NCI-H526 (cell line): ENCODE data around the gene HLA-A.

Experiments
- DNase-seq, 2 experiments: peaks; one replicate each; lab custom pipeline; 2025; lab: John Stamatoyannopoulos, UW

The HLA-A gene

DNA sequence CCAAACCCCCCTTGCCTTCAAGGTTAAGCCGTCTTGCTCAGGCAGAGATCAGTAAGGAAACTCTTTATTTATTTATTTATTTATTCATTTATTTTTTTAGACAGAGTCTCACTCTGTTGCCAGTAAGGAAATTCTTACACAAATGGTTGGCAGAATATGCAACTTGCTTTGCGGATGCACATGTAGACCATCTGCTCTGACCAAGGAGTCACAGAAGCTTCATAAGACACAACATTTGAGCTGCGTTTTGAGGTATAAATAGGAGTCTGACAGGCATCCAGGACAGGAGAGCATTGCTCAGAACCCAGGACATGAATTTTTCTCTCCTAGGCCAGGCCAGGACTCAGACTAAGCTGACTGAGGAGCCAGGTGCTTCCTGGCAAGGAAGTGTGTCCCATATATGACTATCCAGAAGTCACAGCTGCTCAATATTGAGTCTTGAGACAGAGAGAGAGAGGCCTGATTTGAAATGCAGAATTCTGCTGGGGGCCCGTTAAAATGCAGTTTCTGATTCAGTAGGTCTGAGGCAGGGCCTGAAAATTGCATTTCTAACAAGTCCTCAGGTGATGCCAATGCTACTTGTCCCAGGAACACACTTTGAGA, 43.9 kb downstream of the HLA-A start:
- DNase-seq, result no peak

DNA sequence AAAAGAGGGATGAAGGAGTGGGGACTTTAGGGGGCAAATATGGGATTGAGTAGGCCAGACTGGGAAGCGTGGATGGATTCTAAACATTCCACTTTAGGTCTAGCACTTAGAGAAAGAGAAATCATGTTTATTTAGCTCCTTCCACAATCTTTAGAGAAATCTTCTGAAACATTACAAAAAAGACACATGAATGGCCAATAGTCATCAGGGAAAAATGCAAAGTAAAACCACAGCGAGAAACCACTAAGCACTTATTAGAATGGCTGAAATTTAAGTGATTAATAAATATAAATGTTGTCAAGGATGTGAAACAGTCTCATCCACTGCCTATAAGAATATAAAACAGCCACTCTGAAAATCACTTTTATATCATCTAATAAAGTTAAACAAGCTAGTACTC, 46.9 kb downstream of the HLA-A start:
- DNase-seq, result no peak

DNA sequence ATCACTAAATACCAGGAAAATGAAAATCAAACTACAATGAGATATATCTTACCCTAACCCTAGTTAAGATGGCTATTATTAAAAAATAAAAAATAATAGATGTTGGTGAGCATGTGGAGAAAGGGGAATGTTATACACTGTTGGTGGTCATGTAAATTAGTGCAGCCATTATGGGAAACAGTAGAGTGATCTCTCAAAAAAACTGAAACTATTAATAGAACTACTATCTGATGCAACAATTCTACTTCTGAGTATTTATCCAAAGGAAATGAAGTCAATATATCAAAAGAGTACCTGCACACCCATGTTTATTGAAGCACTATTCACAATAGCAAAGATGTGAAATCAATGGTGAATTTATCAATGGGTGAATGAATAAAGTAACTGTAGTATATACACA, 48.6 kb downstream of the HLA-A start:
- no peak for DNase-seq

DNA sequence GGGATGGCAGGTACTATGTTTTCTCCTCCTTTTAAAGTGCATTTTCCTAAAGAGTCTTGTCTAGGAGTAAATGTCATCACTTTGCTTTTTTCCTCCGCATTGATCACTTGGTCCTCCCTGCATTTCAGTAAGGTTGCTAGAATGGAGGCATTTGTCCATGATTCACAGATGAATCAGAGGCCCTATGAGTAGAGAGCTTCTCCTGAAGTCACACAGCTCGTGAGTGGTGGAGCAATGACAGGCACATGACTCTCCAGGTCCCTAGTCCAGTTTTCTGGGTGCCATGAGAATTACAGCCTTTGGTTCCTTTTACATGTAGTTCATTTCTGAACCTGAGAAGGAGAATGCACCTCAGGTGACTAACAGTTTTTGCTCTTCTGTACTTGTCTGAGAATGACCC, 50.5 kb downstream of the HLA-A start:
- DNase-seq, result no peak

DNA sequence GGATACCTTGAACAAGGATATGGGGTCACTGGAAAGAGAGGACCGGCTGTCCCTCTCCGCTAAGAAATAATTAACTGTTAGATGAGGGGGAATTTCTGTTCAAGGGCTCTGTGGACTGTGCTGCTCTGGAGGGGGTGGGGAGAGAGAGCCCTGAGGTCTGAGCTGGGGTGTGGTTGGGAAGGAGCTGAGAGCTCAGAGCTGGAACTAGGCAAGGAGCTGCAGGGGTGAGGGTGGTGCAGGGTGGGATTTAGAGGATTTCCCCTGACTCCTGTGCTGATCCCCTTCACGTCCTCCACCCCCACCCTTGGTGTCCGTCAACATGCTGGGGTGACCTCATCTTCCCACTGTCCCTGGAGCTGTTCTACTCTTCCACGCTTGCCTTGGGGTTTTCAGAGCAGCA, 52.5 kb downstream of the HLA-A start:
- no peak for DNase-seq

DNA sequence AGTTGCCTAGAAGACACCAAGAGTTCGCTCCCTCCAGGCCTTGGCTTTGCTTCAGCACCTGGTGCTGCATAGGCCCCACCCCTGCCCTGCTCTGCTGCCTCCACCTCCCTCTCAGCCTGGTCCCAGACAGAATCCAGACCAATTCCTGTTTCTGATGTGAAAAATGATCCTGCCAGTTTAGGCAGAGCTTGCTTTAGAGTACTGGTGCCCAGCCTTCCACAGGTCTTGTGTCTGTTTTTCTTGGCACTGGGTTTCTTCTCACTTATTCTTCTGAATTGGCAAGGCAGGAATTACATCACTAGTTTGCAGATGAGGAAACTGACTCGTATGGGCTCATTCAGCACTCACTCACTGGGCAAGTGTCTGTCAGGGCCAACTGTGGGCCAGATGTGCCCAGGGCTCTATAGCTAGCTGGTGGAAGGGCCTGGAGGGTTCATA, 53.0 kb downstream of the HLA-A start:
- DNase-seq, result no peak
